ENCODE measurements around the gene KPNB1.
"Not testable (repeated sequence)": the region's sequence is repeated elsewhere in the genome, so short reads cannot be mapped to it uniquely, and the experiment has no call there.

Gene KPNB1

DNA sequence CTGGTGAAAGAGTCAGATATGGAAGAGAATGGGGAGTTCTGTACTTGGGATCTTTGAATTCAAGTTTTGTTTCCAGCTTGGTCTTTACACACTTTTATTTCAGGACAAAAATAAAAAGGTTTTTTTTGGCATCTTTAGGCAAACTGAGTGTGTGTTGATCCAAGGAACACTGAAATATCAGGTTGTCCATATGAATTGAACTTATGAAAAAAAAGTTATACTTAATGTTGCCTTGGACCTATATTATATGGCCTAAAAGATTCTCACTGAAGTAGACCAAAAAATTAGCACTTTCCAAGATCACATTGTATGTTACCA, 14.9 kb downstream of the KPNB1 start:
- peaks cover 95% of the 10 kb centered on the region for H3K36me3 ChIP-seq (ENCODE audit: control insufficient read depth, low read depth, low read length)
- no peaks in the 10 kb centered on the region for H3K9me3 ChIP-seq (ENCODE audit: control insufficient read depth, low read depth, low read length)
- peak overlapping the region; percentile 11 for H3K27ac ChIP-seq (ENCODE audit: low read length)
- no peak overlapping the region for H3K9ac ChIP-seq (ENCODE audit: low read length)
- peaks cover 15% of the 10 kb centered on the region for H3K4me1 ChIP-seq (ENCODE audit: control insufficient read depth, low read depth, low read length)
- no peak overlapping the region for H3K4me3 ChIP-seq (ENCODE audit: low read length)
- H3K27me3 ChIP-seq (ENCODE audit: control insufficient read depth, insufficient read depth, low read length): no peaks in the 10 kb centered on the region

DNA sequence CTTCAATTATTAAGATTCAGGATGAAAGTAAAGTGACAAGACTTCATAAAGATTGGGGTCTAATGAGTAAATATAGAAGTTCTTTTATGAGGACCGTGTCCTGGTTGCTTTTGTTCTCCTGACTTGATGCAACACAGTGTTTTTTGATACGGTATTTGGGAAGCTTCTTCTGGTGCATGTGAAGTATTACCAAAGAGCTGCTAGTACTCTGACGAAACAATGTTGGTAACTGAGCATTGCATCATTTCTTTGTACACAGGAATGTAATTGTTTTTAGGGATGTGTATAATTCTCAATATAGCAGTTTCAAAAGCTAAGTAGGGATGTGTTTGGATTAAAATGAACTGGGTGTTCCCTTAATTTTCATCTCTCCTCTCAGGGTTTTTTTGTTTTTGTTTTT, 15.9 kb downstream of the KPNB1 start:
- Histone ChIP-seq H3K36me3 (ENCODE audit: control insufficient read depth, low read depth, low read length) (peaks cover 97% of the 10 kb centered on the region), H3K4me1 (ENCODE audit: control insufficient read depth, low read depth, low read length) (peaks cover 15% of the 10 kb centered on the region), H3K4me3 (ENCODE audit: low read length) (no peak overlapping the region), H3K9ac (ENCODE audit: low read length) (no peak overlapping the region), H3K9me3 (ENCODE audit: control insufficient read depth, low read depth, low read length) (no peaks in the 10 kb centered on the region), H3K27ac (ENCODE audit: low read length) (peak overlapping the region; percentile 21), H3K27me3 (ENCODE audit: control insufficient read depth, insufficient read depth, low read length) (no peaks in the 10 kb centered on the region)

DNA sequence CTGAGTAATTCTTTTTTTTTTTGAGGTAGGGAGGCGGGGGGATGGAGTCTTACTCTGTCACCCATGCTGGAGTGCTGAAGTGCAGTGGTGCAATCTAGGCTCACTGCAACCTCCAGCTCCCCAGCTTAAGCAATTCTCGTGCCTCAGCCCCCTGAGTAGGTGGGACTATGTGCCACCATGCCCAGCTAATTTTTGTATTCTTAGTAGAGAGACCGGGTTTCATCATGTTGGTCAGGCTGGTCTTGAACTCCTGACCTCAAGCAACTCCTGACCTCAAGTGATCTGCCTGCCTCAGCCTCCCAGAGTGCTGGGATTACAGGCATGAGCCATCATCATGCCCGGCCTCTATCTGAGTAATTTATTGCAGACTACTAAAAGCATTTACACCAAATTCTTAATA, 19.4 kb downstream of the KPNB1 start:
- Histone ChIP-seq H3K4me1 (ENCODE audit: control insufficient read depth, low read depth, low read length) (peaks cover 15% of the 10 kb centered on the region), H3K27me3 (ENCODE audit: control insufficient read depth, insufficient read depth, low read length) (no peaks in the 10 kb centered on the region), H3K9ac (ENCODE audit: low read length) (no peak overlapping the region), H3K36me3 (ENCODE audit: control insufficient read depth, low read depth, low read length) (peaks cover 96% of the 10 kb centered on the region), H3K9me3 (ENCODE audit: control insufficient read depth, low read depth, low read length) (no peaks in the 10 kb centered on the region), H3K27ac (ENCODE audit: low read length) (no peak overlapping the region), H3K4me3 (ENCODE audit: low read length) (no peak overlapping the region)

DNA sequence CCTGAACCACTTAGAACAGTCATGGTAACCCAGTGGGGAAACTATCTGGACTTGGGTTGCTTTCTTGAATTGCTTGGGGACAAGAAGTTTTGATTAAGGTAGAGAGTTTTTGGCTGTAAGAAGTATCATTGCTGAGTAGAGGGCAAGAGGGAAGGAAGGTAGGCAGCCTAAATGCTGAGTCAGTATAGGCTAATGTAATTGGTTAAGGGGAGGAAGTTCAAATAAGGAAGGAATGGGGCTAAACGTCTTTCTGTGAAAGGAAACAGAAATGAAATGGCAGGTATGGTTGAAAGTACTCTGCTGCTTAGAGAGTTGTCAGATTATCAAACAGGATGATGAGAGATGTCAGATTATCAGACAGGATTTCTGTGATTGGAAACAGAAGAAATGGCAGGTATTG, 20.3 kb downstream of the KPNB1 start:
- Histone ChIP-seq H3K36me3 (ENCODE audit: control insufficient read depth, low read depth, low read length) (peaks cover 96% of the 10 kb centered on the region), H3K27ac (ENCODE audit: low read length) (no peak overlapping the region), H3K9ac (ENCODE audit: low read length) (no peak overlapping the region), H3K27me3 (ENCODE audit: control insufficient read depth, insufficient read depth, low read length) (no peaks in the 10 kb centered on the region), H3K4me1 (ENCODE audit: control insufficient read depth, low read depth, low read length) (peaks cover 5% of the 10 kb centered on the region), H3K4me3 (ENCODE audit: low read length) (no peak overlapping the region), H3K9me3 (ENCODE audit: control insufficient read depth, low read depth, low read length) (no peaks in the 10 kb centered on the region)

DNA sequence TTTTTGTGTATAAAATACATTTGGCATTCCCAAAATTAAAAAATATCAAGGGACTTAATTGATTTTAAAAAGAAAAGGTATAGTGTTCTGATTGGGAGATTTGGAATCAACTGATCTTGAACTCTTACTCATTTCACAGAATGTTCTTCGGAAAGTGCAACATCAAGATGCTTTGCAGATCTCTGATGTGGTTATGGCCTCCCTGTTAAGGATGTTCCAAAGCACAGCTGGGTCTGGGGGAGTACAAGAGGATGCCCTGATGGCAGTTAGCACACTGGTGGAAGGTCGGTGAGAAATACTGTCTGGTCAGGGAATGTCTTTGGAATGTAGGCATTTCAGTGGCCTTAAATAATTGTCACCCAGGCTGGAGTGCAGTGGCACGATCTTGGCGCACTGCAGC, 24.8 kb downstream of the KPNB1 start:
- Histone ChIP-seq H3K27me3 (ENCODE audit: control insufficient read depth, insufficient read depth, low read length) (no peaks in the 10 kb centered on the region), H3K9me3 (ENCODE audit: control insufficient read depth, low read depth, low read length) (no peaks in the 10 kb centered on the region), H3K27ac (ENCODE audit: low read length) (no peak overlapping the region), H3K4me1 (ENCODE audit: control insufficient read depth, low read depth, low read length) (no peaks in the 10 kb centered on the region), H3K36me3 (ENCODE audit: control insufficient read depth, low read depth, low read length) (peaks cover 98% of the 10 kb centered on the region), H3K4me3 (ENCODE audit: low read length) (no peak overlapping the region), H3K9ac (ENCODE audit: low read length) (no peak overlapping the region)

DNA sequence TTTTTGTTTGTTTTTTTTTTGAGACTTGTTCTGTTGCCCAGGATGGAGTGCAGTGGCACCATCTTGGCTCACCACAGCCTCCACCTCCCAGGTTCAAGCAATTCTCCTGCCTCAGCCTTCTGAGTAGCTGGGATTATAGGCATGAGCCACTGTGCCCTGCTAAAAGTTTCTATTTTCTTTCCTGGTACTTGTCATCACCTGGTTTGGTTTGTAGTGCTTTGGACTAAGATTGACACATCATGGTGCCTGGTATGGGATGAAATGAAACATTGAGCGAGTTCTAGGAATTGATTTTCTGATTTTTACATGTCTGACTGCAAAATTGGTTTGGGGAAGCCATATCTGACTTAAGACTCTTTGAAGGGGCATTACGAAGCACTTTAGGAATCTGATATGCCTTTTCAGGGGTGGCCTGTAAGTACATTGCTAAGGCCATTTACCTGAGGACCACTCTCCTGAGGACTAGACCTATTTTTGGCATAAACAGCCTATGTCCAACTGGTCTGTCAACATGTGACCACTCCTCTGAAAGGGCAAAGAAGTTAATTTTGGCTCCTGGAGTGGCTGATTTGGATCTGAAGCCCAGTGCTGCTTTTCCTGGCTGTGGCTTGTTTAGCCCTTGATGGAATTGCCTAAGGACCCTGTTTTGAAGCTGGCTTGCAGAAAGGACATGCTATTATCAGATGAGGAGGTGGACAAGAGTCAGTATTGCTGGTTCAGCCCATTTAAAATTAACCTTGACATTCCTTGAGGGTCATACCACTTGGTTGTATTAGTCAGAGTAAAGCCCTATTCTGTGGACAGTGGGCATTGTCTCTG, 25.9 kb downstream of the KPNB1 start:
- Histone ChIP-seq H3K36me3 (ENCODE audit: control insufficient read depth, low read depth, low read length) (peaks cover 98% of the 10 kb centered on the region), H3K4me3 (ENCODE audit: low read length) (no peak overlapping the region), H3K9me3 (ENCODE audit: control insufficient read depth, low read depth, low read length) (no peaks in the 10 kb centered on the region), H3K27ac (ENCODE audit: low read length) (no peak overlapping the region), H3K4me1 (ENCODE audit: control insufficient read depth, low read depth, low read length) (no peaks in the 10 kb centered on the region), H3K27me3 (ENCODE audit: control insufficient read depth, insufficient read depth, low read length) (no peaks in the 10 kb centered on the region), H3K9ac (ENCODE audit: low read length) (no peak overlapping the region)

DNA sequence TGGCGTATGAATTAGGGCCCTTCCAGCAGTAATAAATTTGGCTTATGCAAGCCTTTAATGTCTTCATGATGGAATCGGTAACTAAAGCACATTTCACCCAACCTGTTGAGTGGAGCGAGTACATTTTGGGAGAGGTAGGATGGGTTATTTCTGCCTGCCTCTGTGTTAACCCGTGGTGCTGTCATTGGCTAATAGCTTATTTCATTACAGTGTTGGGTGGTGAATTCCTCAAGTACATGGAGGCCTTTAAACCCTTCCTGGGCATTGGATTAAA, 26.4 kb downstream of the KPNB1 start:
- no peak overlapping the region for H3K4me3 ChIP-seq (ENCODE audit: low read length)
- H3K9me3 ChIP-seq (ENCODE audit: control insufficient read depth, low read depth, low read length): no peaks in the 10 kb centered on the region
- H3K9ac ChIP-seq (ENCODE audit: low read length): no peak overlapping the region
- peaks cover 98% of the 10 kb centered on the region for H3K36me3 ChIP-seq (ENCODE audit: control insufficient read depth, low read depth, low read length)
- H3K27ac ChIP-seq (ENCODE audit: low read length): no peak overlapping the region
- H3K4me1 ChIP-seq (ENCODE audit: control insufficient read depth, low read depth, low read length): no peaks in the 10 kb centered on the region
- H3K27me3 ChIP-seq (ENCODE audit: control insufficient read depth, insufficient read depth, low read length): no peaks in the 10 kb centered on the region

DNA sequence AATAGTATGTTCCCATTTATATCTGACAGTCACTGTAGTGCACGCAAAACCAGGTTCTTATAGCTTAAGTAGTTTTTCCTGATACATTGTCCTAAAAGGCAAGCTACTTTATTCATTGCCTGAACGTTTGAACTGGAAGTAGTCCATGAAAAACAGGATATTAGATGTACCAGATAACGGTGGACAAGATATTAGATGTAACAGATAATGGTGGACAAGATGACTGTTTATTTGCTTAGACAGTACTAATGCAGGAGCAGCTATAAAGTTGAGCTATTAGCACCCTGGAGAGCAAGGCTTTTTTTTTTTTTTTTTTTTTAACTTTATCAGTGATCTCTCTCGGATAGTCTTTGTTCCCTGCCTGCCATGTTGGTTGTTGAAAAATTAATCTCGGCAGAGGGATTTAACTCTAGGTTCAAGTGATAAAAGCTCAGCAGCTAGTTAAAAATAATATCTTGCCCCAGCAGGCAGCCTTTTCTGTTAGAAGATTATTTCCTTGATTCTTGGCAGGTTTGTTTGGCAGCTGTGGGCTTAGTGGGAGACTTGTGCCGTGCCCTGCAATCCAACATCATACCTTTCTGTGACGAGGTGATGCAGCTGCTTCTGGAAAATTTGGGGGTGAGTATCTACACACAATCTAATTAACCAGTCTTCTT, 26.9 kb downstream of the KPNB1 start:
- Histone ChIP-seq H3K27ac (ENCODE audit: low read length) (no peak overlapping the region), H3K9ac (ENCODE audit: low read length) (no peak overlapping the region), H3K4me3 (ENCODE audit: low read length) (no peak overlapping the region), H3K36me3 (ENCODE audit: control insufficient read depth, low read depth, low read length) (peaks cover 98% of the 10 kb centered on the region), H3K27me3 (ENCODE audit: control insufficient read depth, insufficient read depth, low read length) (no peaks in the 10 kb centered on the region), H3K9me3 (ENCODE audit: control insufficient read depth, low read depth, low read length) (no peaks in the 10 kb centered on the region), H3K4me1 (ENCODE audit: control insufficient read depth, low read depth, low read length) (no peaks in the 10 kb centered on the region)

DNA sequence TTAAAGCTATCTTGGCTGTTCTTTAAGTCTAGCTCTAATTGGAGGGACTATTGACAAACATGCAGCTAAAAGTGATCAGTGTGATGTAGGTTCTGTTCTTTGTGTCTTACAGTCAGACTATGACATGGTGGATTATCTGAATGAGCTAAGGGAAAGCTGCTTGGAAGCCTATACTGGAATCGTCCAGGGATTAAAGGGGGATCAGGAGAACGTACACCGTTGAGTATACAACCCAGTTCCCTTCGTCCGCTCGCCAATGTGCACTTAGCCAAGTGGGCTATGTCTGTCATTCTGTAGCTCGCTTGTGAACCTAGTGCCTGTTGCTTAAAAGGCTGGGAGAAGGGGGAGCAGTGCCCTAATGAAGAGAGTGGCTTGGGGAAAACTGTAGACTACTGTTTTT, 28.5 kb downstream of the KPNB1 start:
- Histone ChIP-seq H3K4me3 (ENCODE audit: low read length) (no peak overlapping the region), H3K27ac (ENCODE audit: low read length) (no peak overlapping the region), H3K27me3 (ENCODE audit: control insufficient read depth, insufficient read depth, low read length) (no peaks in the 10 kb centered on the region), H3K9me3 (ENCODE audit: control insufficient read depth, low read depth, low read length) (no peaks in the 10 kb centered on the region), H3K4me1 (ENCODE audit: control insufficient read depth, low read depth, low read length) (no peaks in the 10 kb centered on the region), H3K9ac (ENCODE audit: low read length) (no peak overlapping the region), H3K36me3 (ENCODE audit: control insufficient read depth, low read depth, low read length) (peaks cover 98% of the 10 kb centered on the region)

DNA sequence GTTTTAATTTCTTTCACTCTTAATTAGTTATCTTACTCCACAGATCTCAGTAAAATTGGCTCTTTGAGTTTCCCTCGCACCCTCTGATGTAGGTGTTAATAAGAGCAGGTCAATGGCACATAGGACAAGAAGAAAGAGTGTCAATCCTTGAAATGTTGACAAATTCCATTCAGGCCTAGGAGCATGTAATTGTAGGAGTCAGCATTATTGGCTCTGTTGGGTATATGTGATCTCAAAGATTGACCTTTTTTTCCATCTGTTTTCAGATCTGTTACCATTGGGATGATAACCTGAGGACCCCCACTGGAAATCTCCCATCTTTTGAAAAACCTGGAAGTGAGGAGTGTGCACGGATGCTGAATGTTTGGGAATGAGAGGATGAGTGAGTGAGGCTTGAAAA, 32.4 kb downstream of the KPNB1 start:
- H3K9ac ChIP-seq (ENCODE audit: low read length): no peak overlapping the region
- peaks cover 78% of the 10 kb centered on the region for H3K36me3 ChIP-seq (ENCODE audit: control insufficient read depth, low read depth, low read length)
- H3K9me3 ChIP-seq (ENCODE audit: control insufficient read depth, low read depth, low read length): no peaks in the 10 kb centered on the region
- H3K27ac ChIP-seq (ENCODE audit: low read length): no peak overlapping the region
- no peaks in the 10 kb centered on the region for H3K27me3 ChIP-seq (ENCODE audit: control insufficient read depth, insufficient read depth, low read length)
- H3K4me3 ChIP-seq (ENCODE audit: low read length): no peak overlapping the region
- H3K4me1 ChIP-seq (ENCODE audit: control insufficient read depth, low read depth, low read length): peaks cover 5% of the 10 kb centered on the region

DNA sequence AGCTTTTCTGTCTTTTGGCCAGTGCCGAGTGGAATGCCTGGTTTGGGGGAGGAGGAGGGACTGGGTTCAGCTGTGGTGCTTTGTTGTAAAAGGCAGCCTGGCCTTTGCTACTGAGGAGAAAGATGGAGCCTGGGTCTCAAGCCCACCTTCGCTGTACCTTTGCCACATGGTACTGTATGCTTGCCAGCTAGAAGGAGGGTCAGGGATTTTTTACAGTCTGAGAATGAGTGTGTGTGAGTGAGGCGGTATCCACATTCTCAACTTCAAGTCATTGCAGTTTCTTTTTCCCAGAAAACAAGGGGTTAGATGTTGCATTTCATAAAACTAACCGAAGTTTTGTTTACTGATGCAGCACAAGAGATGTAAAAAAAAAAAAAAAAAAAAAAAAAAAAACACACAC, 33.0 kb downstream of the KPNB1 start:
- peaks cover 72% of the 10 kb centered on the region for H3K36me3 ChIP-seq (ENCODE audit: control insufficient read depth, low read depth, low read length)
- not testable (repeated sequence) for H3K9me3 ChIP-seq (ENCODE audit: control insufficient read depth, low read depth, low read length); H3K27me3 ChIP-seq (ENCODE audit: control insufficient read depth, insufficient read depth, low read length); H3K27ac ChIP-seq (ENCODE audit: low read length); H3K9ac ChIP-seq (ENCODE audit: low read length); H3K4me3 ChIP-seq (ENCODE audit: low read length)
- H3K4me1 ChIP-seq (ENCODE audit: control insufficient read depth, low read depth, low read length): peaks cover 11% of the 10 kb centered on the region

DNA sequence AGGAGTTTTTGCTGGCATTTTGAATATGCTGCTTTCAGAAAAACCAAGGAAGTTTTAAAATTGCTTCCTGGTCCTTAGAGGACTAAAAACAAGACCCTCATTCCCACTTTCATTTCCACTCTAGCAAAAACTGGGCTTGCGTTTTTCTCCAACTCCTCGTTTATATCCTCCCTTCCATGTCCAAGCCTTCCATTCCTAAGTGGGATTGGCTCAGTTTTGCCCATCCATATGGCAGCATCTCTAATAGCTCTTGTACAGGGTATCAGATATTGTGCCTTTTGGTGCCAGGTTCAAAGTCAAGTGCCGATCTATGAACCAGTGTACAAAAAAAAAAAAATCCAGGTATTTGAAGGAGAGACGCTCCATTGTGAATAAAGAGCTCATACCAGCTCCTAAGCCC, 34.3 kb downstream of the KPNB1 start:
- H3K36me3 ChIP-seq (ENCODE audit: control insufficient read depth, low read depth, low read length): peaks cover 61% of the 10 kb centered on the region
- H3K27ac ChIP-seq (ENCODE audit: low read length): no peak overlapping the region
- peaks cover 15% of the 10 kb centered on the region for H3K4me1 ChIP-seq (ENCODE audit: control insufficient read depth, low read depth, low read length)
- no peak overlapping the region for H3K4me3 ChIP-seq (ENCODE audit: low read length)
- H3K9ac ChIP-seq (ENCODE audit: low read length): no peak overlapping the region
- H3K27me3 ChIP-seq (ENCODE audit: control insufficient read depth, insufficient read depth, low read length): no peaks in the 10 kb centered on the region
- no peaks in the 10 kb centered on the region for H3K9me3 ChIP-seq (ENCODE audit: control insufficient read depth, low read depth, low read length)
